Small intestine (tissue), 7 donors: ENCODE measurements around the gene NPAS1. TPM values are rescaled to one million over a fixed set of nuclear protein-coding genes. Genes with fewer than 3 reads are reported as not detected.

ENCODE experiments used
- DNase-seq, 2 donors: peaks; one replicate each; pipeline versions ENCODE4 v3.0.0 to v3.0.0-alpha.2; 2013
- FAIRE-seq: peaks from 2 replicates; lab custom pipeline; 2012; peaks lifted over from hg19 to GRCh38; lab: Jason Lieb, UNC
- H3K27ac ChIP-seq, 3 donors: one replicate each; pipeline ENCODE4 v1.5.1; 2013; ENCODE audit warnings: low read length in 2 of 3, mild to moderate bottlenecking in 2 of 3, control low read depth in 1 of 3, inconsistent platforms in 1 of 3, low read depth in 1 of 3, moderate library complexity in 1 of 3
- H3K27me3 ChIP-seq, 3 donors: one replicate each; pipeline ENCODE4 v1.6.1; 2013; ENCODE audit warnings: low read length in 3 of 3, inconsistent platforms in 1 of 3; ENCODE audit not compliant: control insufficient read depth in 3 of 3, insufficient read depth in 3 of 3
- H3K36me3 ChIP-seq, 3 donors: one replicate each; pipeline ENCODE4 v1.6.1; 2013; ENCODE audit warnings: low read length in 3 of 3, inconsistent platforms in 1 of 3, low read depth in 1 of 3, mild to moderate bottlenecking in 1 of 3, moderate library complexity in 1 of 3; ENCODE audit not compliant: control insufficient read depth in 3 of 3, insufficient read depth in 2 of 3
- H3K4me1 ChIP-seq, 3 donors: one replicate each; pipeline ENCODE4 v1.6.1; 2013; ENCODE audit warnings: low read length in 2 of 3, inconsistent platforms in 1 of 3, low read depth in 1 of 3, mild to moderate bottlenecking in 1 of 3, moderate library complexity in 1 of 3; ENCODE audit not compliant: control insufficient read depth in 3 of 3, insufficient read depth in 2 of 3
- H3K4me3 ChIP-seq, 3 donors: one replicate each; pipeline ENCODE4 v1.5.1; 2013; ENCODE audit warnings: low read length in 3 of 3, control low read depth in 1 of 3, inconsistent platforms in 1 of 3, low read depth in 1 of 3, mild to moderate bottlenecking in 1 of 3, moderate library complexity in 1 of 3
- H3K9me3 ChIP-seq, 2 donors: one replicate each; pipeline ENCODE4 v1.6.1; 2013; ENCODE audit warnings: low read depth in 1 of 2, low read length in 1 of 2; ENCODE audit not compliant: control insufficient read depth in 2 of 2, insufficient read depth in 1 of 2
- WGBS, 3 donors: extraction: QIAGEN DNeasy Blood & Tissue Kit; methylation state at CpG; one replicate each; pipeline ENCODE4 v1.1.7; 2013; 5-methylcytosine and 5-hydroxymethylcytosine counted together
- polyA plus RNA-seq, 4 donors: library from polyadenylated mRNA; stranded (reverse) in 3 of 4; unstranded in 1 of 4; fragments of 200-250 nt in 3 of 4; fragments of 120-200 nt in 1 of 4; gene quantifications; one replicate each; pipeline versions ENCODE4 v1.2.1 to v1.2.3, GENCODE V29; 2013
- donor health status: healthy with polysubstance abuse.
- donor health status: control.
- donor health status: control.
- donor health status: Bipolar disorder and iron deficiency.
- donor health status: healthy.

Gene NPAS1
- polyA plus RNA-seq, 4 donors, result 0.24 to 0.44 TPM; not detected in 2

DNA sequence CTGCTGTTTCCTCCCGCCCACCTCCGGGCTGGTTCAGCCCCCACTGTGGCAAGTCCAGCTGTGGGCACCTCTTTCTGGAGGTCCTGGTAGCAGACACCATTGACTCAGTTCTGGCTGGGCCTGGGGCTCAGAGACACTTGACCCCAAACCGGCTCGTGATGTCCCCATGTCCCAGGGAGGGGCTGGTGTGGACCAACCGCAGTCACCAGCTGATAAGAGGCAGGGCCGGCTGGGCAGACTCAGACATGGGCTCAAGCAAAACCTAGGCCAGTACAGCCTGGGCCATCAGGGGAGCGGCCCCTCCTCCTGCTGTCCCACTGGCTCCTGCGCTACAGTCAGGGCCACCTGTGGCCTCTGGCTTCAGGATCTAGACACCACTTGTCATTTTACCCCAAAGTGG, 48.6 kb downstream of the NPAS1 start:
- FAIRE-seq, result no peak
- WGBS, 3 donors, result 74 to 86% (median 78%) methylated on average over 8 of the region's 8 CpGs
- no peak overlapping the region for H3K27ac ChIP-seq

DNA sequence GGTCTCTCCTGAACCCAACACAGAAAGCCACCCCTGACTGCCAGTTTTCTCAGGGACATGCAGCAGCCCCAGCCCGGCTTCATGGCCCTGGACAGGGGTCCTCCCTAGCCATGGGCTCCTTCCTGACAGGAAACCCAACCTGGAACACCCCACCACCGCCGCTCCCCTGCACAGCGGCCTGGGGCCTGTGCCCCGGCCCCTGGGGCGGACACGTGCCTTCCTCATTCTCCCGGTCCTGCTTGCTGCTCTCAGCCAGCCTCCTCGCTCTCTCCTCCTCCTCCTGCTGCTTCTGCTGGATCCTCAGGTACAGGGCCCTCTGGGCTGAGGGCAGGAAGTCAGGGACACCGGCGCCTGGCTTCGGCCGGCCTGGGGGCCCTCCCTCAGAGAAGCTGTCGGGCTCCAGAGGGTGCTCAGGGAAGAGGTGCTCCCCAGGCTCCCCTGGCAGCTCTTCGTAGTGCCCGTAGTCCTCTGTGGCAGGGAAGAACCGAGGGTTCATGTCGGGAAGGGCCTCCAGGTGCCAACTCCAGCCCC, 49.3 kb downstream of the NPAS1 start:
- no peak overlapping the region for H3K27ac ChIP-seq
- H3K36me3 ChIP-seq, result peaks cover 30 to 95% (median 35%) of the 10 kb centered on the region in 3 donors
- H3K9me3 ChIP-seq, result no peaks in the 10 kb centered on the region
- DNase-seq (no peak), FAIRE-seq (no peak)
- H3K4me3 ChIP-seq, result no peak overlapping the region
- H3K27me3 ChIP-seq, result no peaks in the 10 kb centered on the region
- H3K4me1 ChIP-seq, result no peaks in the 10 kb centered on the region
- WGBS, 3 donors, result 88 to 94% (median 89%) methylated on average over 16 to 18 of the region's 18 CpGs

More for the DNA sequence above, 48.6 kb downstream of the NPAS1 start:
- H3K4me1 ChIP-seq, result no peaks in the 10 kb centered on the region
- no peak overlapping the region for H3K4me3 ChIP-seq
- peaks cover 30 to 95% (median 35%) of the 10 kb centered on the region in 3 donors for H3K36me3 ChIP-seq
- no peak for DNase-seq
- no peaks in the 10 kb centered on the region for H3K27me3 ChIP-seq
- H3K9me3 ChIP-seq, result no peaks in the 10 kb centered on the region

DNA sequence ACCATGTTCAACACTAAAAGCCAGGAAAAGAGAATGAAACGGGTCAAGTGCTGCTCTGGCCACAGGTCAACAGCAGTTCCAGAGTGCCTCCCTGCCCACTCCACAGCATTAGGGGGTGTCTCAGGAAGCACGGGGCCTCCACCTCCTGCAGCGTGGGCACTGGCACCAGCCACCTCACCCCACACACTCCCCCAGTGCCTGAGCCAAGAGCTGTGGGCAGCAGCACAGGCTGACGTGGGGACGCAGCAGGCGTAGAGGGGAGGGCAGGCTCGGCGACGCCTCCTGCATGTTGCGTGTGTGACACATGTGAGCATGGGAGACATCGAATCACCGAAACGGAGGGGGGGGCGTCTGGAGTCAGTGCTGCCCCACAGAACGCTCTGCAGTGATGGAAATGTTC, 50.2 kb downstream of the NPAS1 start:
- no peak overlapping the region for H3K4me3 ChIP-seq
- peaks cover 30 to 99% (median 37%) of the 10 kb centered on the region in 3 donors for H3K36me3 ChIP-seq
- H3K27ac ChIP-seq, result no peak overlapping the region
- FAIRE-seq (no peak), DNase-seq (no peak)
- H3K9me3 ChIP-seq, result no peaks in the 10 kb centered on the region
- 82 to 88% (median 86%) methylated on average over 14 to 15 of the region's 15 CpGs for WGBS, 3 donors
- H3K4me1 ChIP-seq, result no peaks in the 10 kb centered on the region
- no peaks in the 10 kb centered on the region for H3K27me3 ChIP-seq

DNA sequence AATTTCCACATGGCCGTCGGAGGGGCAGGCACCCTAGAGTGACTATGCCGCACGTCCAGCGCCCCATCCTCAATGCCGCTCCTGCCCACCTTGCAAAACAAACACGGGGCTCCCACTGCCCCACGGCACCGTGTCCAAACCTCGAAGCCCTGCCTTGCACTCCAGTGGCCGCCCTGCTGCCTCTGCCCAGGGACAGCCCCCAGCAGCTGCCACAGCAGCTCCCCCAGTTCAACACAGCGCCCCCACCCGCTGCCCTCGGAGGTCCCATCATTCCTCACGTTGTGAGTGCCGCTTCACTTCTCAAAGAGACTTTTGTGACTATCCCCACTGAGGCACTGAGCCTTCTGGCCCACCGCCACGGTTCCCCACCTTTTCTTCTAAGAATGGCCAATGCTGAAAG, 51.1 kb downstream of the NPAS1 start:
- H3K4me3 ChIP-seq, result no peak overlapping the region
- peaks cover 30 to 99% (median 36%) of the 10 kb centered on the region in 3 donors for H3K36me3 ChIP-seq
- WGBS, 3 donors, result 93 to 95% (median 94%) methylated on average over 17 to 18 of the region's 18 CpGs
- FAIRE-seq (no peak), DNase-seq (no peak)
- H3K4me1 ChIP-seq, result no peaks in the 10 kb centered on the region
- no peaks in the 10 kb centered on the region for H3K27me3 ChIP-seq
- H3K27ac ChIP-seq, result no peak overlapping the region
- H3K9me3 ChIP-seq, result no peaks in the 10 kb centered on the region

DNA sequence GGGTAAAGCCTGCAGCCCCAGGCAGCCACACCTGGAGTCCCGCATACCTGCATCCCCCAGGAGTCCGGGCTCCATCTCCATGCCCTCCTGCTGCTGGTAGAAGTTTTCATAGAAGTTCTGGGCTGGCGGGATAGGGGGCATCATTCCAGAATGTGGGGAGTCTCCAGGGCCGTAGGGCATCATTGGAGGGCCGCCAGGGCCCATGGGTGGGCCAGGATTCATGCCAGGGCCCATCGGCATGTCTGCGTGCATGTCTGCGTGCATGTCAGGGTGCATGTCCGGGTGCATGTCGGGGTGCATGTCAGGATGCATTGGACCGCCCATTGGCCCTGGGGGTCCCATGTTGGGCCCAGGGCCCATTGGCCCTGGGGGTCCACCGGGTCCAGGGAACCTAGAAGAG, 52.1 kb downstream of the NPAS1 start:
- no peak overlapping the region for H3K27ac ChIP-seq
- no peaks in the 10 kb centered on the region for H3K27me3 ChIP-seq
- FAIRE-seq (no peak), DNase-seq (no peak)
- H3K4me3 ChIP-seq, result no peak overlapping the region
- peaks cover 26 to 99% (median 30%) of the 10 kb centered on the region in 3 donors for H3K36me3 ChIP-seq
- H3K9me3 ChIP-seq, result no peaks in the 10 kb centered on the region
- WGBS, 3 donors, result 90 to 92% (median 92%) methylated on average over 12 of the region's 12 CpGs
- no peaks in the 10 kb centered on the region for H3K4me1 ChIP-seq

DNA sequence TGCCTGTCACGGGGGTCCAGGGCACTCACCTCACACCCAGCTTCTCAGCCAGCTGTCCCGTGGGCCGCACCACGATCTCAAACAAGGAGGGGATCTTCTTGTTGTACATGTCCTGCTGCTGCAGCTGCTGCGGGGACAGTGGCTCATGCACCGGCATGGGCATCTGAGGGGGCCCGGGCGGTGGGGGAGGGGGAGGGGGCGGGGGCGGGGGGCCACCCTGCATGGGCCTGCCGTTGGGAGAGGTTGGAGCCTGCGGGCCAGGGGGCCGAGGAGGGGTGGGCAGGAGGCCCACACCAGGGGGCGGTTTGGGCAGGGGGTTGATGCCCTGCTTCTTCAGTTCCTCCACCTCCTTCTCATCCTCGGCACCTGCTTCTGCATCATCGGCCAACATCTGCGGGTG, 52.7 kb downstream of the NPAS1 start:
- H3K36me3 ChIP-seq, result peaks cover 23 to 99% (median 25%) of the 10 kb centered on the region in 3 donors
- no peaks in the 10 kb centered on the region for H3K27me3 ChIP-seq
- no peaks in the 10 kb centered on the region for H3K9me3 ChIP-seq
- H3K4me1 ChIP-seq, result no peaks in the 10 kb centered on the region
- H3K4me3 ChIP-seq, result no peak overlapping the region
- 91 to 92% (median 91%) methylated on average over 15 to 17 of the region's 17 CpGs for WGBS, 3 donors
- DNase-seq (no peak), FAIRE-seq (no peak)
- no peak overlapping the region for H3K27ac ChIP-seq

GRCh38 chr19:47073574-47073973, 53.9 kb downstream of the NPAS1 start:
- WGBS, 3 donors, result 94 to 96% (median 95%) methylated on average over 10 of the region's 10 CpGs

GRCh38 chr19:47074621-47075020, 55.0 kb downstream of the NPAS1 start:
- DNase-seq (no peak), FAIRE-seq (no peak)
- Histone ChIP-seq H3K27ac (no peak overlapping the region), H3K27me3 (no peaks in the 10 kb centered on the region), H3K4me3 (no peak overlapping the region), H3K4me1 (peaks cover 0 to 2% (median 0%) of the 10 kb centered on the region in 3 donors), H3K9me3 (no peaks in the 10 kb centered on the region), H3K36me3 (peaks cover 12 to 97% (median 22%) of the 10 kb centered on the region in 3 donors)
- WGBS, 3 donors, result 82 to 97% (median 87%) methylated on average over 9 of the region's 9 CpGs

More at GRCh38 chr19:47073574-47073973, 53.9 kb downstream of the NPAS1 start:
- no peaks in the 10 kb centered on the region for H3K27me3 ChIP-seq
- DNase-seq (no peak), FAIRE-seq (no peak)
- H3K36me3 ChIP-seq, result peaks cover 18 to 96% (median 24%) of the 10 kb centered on the region in 3 donors
- H3K27ac ChIP-seq, result no peak overlapping the region
- no peaks in the 10 kb centered on the region for H3K4me1 ChIP-seq
- no peak overlapping the region for H3K4me3 ChIP-seq
- H3K9me3 ChIP-seq, result no peaks in the 10 kb centered on the region
